Esophagus squamous epithelium (tissue), 5 donors: Measurements from ENCODE around the gene STXBP6. TPM values are rescaled to one million over a fixed set of nuclear protein-coding genes. Genes with fewer than 3 reads are reported as not detected.
"Not testable (repeated sequence)": the region's sequence is repeated elsewhere in the genome, so short reads cannot be mapped to it uniquely, and the experiment has no call there.

ENCODE experiments used
- DNase-seq: peaks from one replicate; lab custom pipeline; 2025; lab: John Stamatoyannopoulos, UW
- H3K27ac ChIP-seq, 4 donors: fragments of 200-600 bp; sonication (generic); one replicate each; pipeline ENCODE4 v1.5.1; 2016 to 2019; ENCODE audit warnings: mild to moderate bottlenecking in 1 of 4
- H3K27me3 ChIP-seq, 4 donors: fragments of 200-600 bp; sonication (generic); 1 replicate in 3 of 4; 2 replicates in 1 of 4; pipeline versions ENCODE4 v1.5.1 to v1.6.0; 2017 to 2021; ENCODE audit warnings: antibody characterized with exemption in 1 of 4
- H3K36me3 ChIP-seq, 3 donors: fragments of 200-600 bp; sonication (generic); one replicate each; pipeline ENCODE4 v1.5.1; 2016 to 2019
- H3K4me1 ChIP-seq, 3 donors: fragments of 200-600 bp; sonication (generic); one replicate each; pipeline ENCODE4 v1.5.1; 2017 to 2019
- H3K4me3 ChIP-seq, 4 donors: fragments of 200-600 bp; sonication (generic); 1 replicate in 3 of 4; 2 replicates in 1 of 4; pipeline ENCODE4 v1.5.1; 2016 to 2019; ENCODE audit warnings: mild to moderate bottlenecking in 2 of 4, moderate library complexity in 1 of 4
- H3K9me3 ChIP-seq, 3 donors: fragments of 200-600 bp; sonication (generic); one replicate each; pipeline ENCODE4 v1.5.1; 2016 to 2019
- POLR2A ChIP-seq, 4 donors: fragments of 450-650 bp; IDR thresholded peaks; one replicate each; pipeline ENCODE4 v1.6.1; 2017; ENCODE audit warnings: antibody characterized with exemption in 4 of 4, mild to moderate bottlenecking in 4 of 4, moderate library complexity in 3 of 4
- whole genome bisulfite sequencing, 2 donors: methylation state at CpG; one replicate each; pipeline ENCODE4 v1.1.5; 2018; 5-methylcytosine and 5-hydroxymethylcytosine counted together
- intact Hi-C: fragments of 100-400 bp; cut with DNase I; formaldehyde crosslinking; loops from one replicate; pipeline ENCODE4 v1.15.0; 2022
- total RNA-seq, 4 donors: library from RNA; depleted of rRNA; stranded (reverse); fragments of >200 nt; gene quantifications; one replicate each; pipeline ENCODE4 v1.1.0, GENCODE V29; 2016
- TF ChIP-seq, protein P1 (sequence below), 6 experiments: fragments of 450-650 bp in 4 of 6; fragments of 200-600 bp in 2 of 6; sonication (generic) in 2 of 6; IDR thresholded peaks; one replicate each; pipeline ENCODE4 v1.5.1; 2016 to 2019; ENCODE audit warnings: antibody characterized with exemption in 6 of 6, mild to moderate bottlenecking in 4 of 6, moderate library complexity in 4 of 6
- donor health status: DM: yes; HTN: yes; CAD: no.

STXBP6 gene
- total RNA-seq, 4 donors from 2014 or later = 1.2 to 9.7 (median 2.8) TPM

DNA sequence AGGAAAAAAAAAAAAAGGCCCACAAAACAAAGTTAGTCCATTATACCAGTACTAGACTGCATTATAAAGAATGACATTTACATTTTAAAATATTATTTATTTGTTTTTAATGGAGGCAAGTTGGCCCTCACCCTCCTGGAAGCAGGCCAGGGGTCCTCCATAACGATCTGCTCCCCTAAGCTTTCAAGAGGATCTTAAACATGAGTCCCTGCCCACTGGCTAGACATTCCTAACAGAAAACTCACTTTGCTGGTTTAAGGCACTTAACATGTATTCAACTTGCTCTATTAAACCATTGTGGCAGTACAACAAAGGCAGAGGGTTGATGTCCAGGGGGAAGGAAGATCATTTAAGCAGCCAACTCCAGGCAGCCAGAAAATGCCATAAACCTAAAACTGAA, 111.4 kb downstream of the STXBP6 start:
- no peak for DNase-seq
- intact Hi-C loops = no loop called here

DNA sequence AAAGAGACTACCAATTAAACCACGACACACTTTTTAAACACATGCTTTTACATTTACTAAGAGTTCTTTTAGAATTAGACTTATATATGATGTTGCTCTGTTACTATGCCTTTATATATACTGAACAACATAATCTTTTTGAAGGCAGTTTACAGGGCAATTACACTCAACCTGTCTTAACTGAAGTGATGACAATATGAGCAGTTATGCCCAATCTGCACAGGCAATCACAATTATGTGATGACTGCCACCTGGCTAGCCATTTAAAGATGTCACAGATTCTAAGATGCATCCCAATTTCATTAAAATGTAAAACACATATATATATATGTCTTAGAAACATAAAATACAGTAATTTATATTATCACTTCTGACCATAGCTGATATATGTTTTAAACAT, 112.6 kb downstream of the STXBP6 start:
- intact Hi-C loops = no loop called here
- no peak for DNase-seq
- Histone ChIP-seq H3K9me3 (no peaks in the 10 kb centered on the region), H3K36me3 (no peaks in the 10 kb centered on the region), H3K27me3 (no peaks in the 10 kb centered on the region), H3K27ac (no peak overlapping the region), H3K4me1 (no peaks in the 10 kb centered on the region), H3K4me3 (no peak overlapping the region)
- WGBS, 2 donors = 78 to 97% methylated on average over 1 of the region's 1 CpG
- TF ChIP-seq, protein P1, sequence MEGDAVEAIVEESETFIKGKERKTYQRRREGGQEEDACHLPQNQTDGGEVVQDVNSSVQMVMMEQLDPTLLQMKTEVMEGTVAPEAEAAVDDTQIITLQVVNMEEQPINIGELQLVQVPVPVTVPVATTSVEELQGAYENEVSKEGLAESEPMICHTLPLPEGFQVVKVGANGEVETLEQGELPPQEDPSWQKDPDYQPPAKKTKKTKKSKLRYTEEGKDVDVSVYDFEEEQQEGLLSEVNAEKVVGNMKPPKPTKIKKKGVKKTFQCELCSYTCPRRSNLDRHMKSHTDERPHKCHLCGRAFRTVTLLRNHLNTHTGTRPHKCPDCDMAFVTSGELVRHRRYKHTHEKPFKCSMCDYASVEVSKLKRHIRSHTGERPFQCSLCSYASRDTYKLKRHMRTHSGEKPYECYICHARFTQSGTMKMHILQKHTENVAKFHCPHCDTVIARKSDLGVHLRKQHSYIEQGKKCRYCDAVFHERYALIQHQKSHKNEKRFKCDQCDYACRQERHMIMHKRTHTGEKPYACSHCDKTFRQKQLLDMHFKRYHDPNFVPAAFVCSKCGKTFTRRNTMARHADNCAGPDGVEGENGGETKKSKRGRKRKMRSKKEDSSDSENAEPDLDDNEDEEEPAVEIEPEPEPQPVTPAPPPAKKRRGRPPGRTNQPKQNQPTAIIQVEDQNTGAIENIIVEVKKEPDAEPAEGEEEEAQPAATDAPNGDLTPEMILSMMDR (IDR thresholded peaks at IDR 0.05) = no peak
- no peak for TF ChIP-seq POLR2A (IDR thresholded peaks at IDR 0.05)

More for the DNA sequence above, 111.4 kb downstream of the STXBP6 start:
- H3K27me3 ChIP-seq = no peaks in the 10 kb centered on the region
- no peaks in the 10 kb centered on the region for H3K36me3 ChIP-seq
- 24 to 56% methylated on average over 1 of the region's 1 CpG for WGBS, 2 donors
- TF ChIP-seq, protein P1 (IDR thresholded peaks at IDR 0.05) = no peak
- no peak for TF ChIP-seq POLR2A (IDR thresholded peaks at IDR 0.05)
- no peak overlapping the region for H3K4me3 ChIP-seq
- H3K4me1 ChIP-seq = peaks cover 0 to 9% (median 0%) of the 10 kb centered on the region in 3 donors
- no peak overlapping the region for H3K27ac ChIP-seq
- H3K9me3 ChIP-seq = no peaks in the 10 kb centered on the region

DNA sequence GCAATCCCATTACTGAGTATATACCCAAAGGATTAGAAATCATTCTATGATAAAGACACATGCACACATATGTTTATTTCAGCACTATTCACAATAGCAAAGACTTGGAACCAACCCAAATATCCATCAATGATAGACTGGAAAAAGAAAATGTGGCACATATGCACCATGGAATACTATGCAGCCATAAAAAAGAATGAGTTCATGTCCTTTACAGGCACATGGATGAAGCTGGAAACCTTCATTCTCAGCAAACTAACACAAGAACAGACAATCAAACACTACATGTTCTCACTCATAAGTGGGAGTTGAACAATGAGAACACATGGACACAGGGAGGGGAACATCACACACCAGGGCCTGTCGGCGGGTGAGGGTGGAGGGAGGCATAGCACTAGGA, 113.2 kb downstream of the STXBP6 start:
- H3K9me3 ChIP-seq, H3K27me3 ChIP-seq, H3K4me3 ChIP-seq, H3K4me1 ChIP-seq, H3K36me3 ChIP-seq, intact Hi-C loops, DNase-seq, H3K27ac ChIP-seq: not testable (repeated sequence)
- 91 to 94% methylated on average over 2 of the region's 2 CpGs for WGBS, 2 donors

DNA sequence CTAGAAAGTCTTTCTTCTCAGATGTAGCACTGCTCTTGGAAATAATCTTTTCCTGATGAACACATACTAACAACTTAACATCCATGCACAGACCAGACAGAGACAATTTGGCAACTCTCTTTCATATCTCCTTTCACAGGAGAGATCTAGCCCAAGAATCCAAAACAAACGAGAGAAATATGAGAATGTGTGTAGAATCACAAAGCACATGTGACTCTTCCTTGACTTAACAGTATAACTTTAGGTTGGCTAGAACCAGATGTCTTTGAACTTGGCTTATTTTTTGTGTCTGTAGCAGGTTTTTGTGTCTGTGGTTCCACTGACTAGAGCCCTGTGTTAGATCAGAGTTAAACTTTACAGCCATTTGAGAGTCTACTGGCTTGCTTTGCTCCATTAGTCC, 114.2 kb downstream of the STXBP6 start:
- Histone ChIP-seq H3K9me3 (no peaks in the 10 kb centered on the region), H3K4me3 (no peak overlapping the region), H3K27me3 (no peaks in the 10 kb centered on the region), H3K36me3 (no peaks in the 10 kb centered on the region), H3K4me1 (no peaks in the 10 kb centered on the region), H3K27ac (no peak overlapping the region)
- intact Hi-C loops = no loop called here
- TF ChIP-seq, protein P1 (IDR thresholded peaks at IDR 0.05) = no peak
- TF ChIP-seq POLR2A (IDR thresholded peaks at IDR 0.05) = no peak
- WGBS, 2 donors = 20 to 50% methylated on average over 1 of the region's 1 CpG
- DNase-seq = no peak

DNA sequence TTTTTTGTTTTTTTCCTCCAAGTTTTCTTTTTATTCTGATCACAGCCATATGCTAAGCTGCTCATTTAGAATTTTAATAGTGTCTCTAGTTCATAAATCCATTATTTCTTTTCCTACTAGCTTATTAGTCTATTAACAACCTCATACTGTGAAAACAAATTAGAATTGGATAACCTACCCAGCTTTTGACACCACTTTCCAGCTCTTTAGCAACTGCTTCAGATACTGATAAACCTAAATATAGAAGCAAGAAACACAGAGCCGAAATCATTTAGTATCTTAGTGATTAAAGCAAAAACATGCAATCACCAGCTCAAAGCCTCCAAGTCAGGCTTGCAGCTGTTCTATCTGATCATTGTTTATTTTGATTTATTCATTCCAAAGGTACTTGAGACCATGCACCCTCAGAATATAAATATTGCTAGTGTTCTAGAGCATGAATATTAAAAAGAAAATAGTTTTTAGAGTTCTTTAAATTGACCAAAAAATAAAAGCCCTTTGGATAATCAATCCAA, 121.5 kb downstream of the STXBP6 start:
- no peaks in the 10 kb centered on the region for H3K27me3 ChIP-seq
- WGBS, 2 donors = 48 to 69% methylated on average over 1 of the region's 1 CpG
- intact Hi-C loops = no loop called here
- H3K4me3 ChIP-seq = no peak overlapping the region
- no peaks in the 10 kb centered on the region for H3K9me3 ChIP-seq
- no peaks in the 10 kb centered on the region for H3K36me3 ChIP-seq
- TF ChIP-seq POLR2A (IDR thresholded peaks at IDR 0.05) = no peak
- TF ChIP-seq, protein P1 (IDR thresholded peaks at IDR 0.05) = no peak
- H3K4me1 ChIP-seq = no peaks in the 10 kb centered on the region
- H3K27ac ChIP-seq = no peak overlapping the region
- no peak for DNase-seq

DNA sequence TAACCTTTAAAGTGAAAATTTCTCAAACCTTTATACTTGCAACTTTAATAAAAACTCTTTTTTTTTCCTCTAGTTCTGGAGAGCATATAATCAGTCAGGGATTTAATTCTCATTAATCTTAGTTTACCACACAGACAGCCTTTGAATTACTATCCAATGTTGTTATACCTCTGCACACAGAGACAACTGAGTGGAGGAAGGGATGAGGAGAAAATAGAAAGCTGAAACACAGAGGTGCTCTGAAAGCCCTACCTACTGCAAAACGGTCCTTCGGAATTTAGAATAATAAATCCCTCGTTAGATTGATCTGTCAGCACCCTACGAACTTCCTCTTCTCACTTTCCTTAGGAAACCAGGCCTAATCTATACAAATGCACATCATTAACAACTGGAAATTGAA, 122.1 kb downstream of the STXBP6 start:
- no peak for TF ChIP-seq POLR2A (IDR thresholded peaks at IDR 0.05)
- TF ChIP-seq, protein P1 (IDR thresholded peaks at IDR 0.05) = no peak
- Histone ChIP-seq H3K4me1 (no peaks in the 10 kb centered on the region), H3K9me3 (no peaks in the 10 kb centered on the region), H3K4me3 (no peak overlapping the region), H3K27me3 (no peaks in the 10 kb centered on the region), H3K36me3 (no peaks in the 10 kb centered on the region), H3K27ac (no peak overlapping the region)
- intact Hi-C loops = no loop called here
- 20 to 22% methylated on average over 4 of the region's 4 CpGs for WGBS, 2 donors
- no peak for DNase-seq
